Measurements from ENCODE around the gene LUZP2. TPM values are rescaled to one million over a fixed set of nuclear protein-coding genes. Genes with fewer than 3 reads are reported as not detected.

The LUZP2 gene
- total and polyA plus RNA-seq, 9 of the 15 experiments (the other 6 are each of a cell fraction or from before 2014, with no cell fraction given): not detected

- intact Hi-C loops (cut with micrococcal nuclease): no loop called here
- BruUV-seq (replicated peaks): no TSS peak
- FAIRE-seq: no peak
Measured at GRCh38 chr11:24773322-24773721, 276.5 kb downstream of the LUZP2 start.

More at GRCh38 chr11:24773322-24773721, 276.5 kb downstream of the LUZP2 start:
- Histone ChIP-seq H3K4me1 (replicated peaks in 1 of 2; ENCODE audit: control insufficient read depth in 2 of 2, insufficient read depth in 2 of 2, low read length in 2 of 2) (no peaks in the 10 kb centered on the region), H3K9me3 (replicated peaks; ENCODE audit: control insufficient read depth, insufficient read depth, low read depth, low read length) (no peaks in the 10 kb centered on the region; the same call in 1 of the 2 replicates), H2AFZ (ENCODE audit: low read depth, low read length) (no peak overlapping the region), H3K27ac (ENCODE audit: extremely low read depth, low read depth, low read length) (no peak overlapping the region), H4K20me1 (replicated peaks; ENCODE audit: control insufficient read depth, insufficient read depth, low read length) (no peaks in the 10 kb centered on the region), H3K79me2 (ENCODE audit: control insufficient read depth, insufficient read depth, low read length) (no peaks in the 10 kb centered on the region), H3K27me3 (ENCODE audit: control insufficient read depth in 2 of 2, insufficient read depth in 2 of 2, low read length in 2 of 2) (no peaks in the 10 kb centered on the region), H3K4me2 (ENCODE audit: insufficient read depth, low read length) (no peak overlapping the region), H3K4me3 (no peak overlapping the region), H3K9ac (ENCODE audit: insufficient read depth in 1 of 2, low read depth in 2 of 2, low read length in 2 of 2) (no peak overlapping the region), H3K9me1 (ENCODE audit: control insufficient read depth, insufficient read depth, low read length) (no peaks in the 10 kb centered on the region), H3K36me3 (ENCODE audit: control insufficient read depth, insufficient read depth, low read length) (no peaks in the 10 kb centered on the region)
- CTCF ChIA-PET (ENCODE audit: low intra/inter-chr PET ratio): no interaction called here
- in situ Hi-C loops (cut with MboI): no loop called here
- POLR2A ChIA-PET: no interaction called here
- 2% methylated on average over 3 of the region's 3 CpGs for whole genome bisulfite sequencing (ENCODE audit: insufficient coverage, low coverage, missing lambda C conversion rate)
- DNase-seq (ENCODE audit: extremely low read depth in 1 of 4, low spot score in 3 of 4): no peak
- no peak for TF ChIP-seq RBFOX2 (IDR thresholded peaks at IDR 0.05; ENCODE audit: low read depth, low read length)
- no peak for TF ChIP-seq BRD4 (IDR thresholded peaks at IDR 0.05)
- no peak for TF ChIP-seq CHCHD3 (CRISPR knock-in tag; IDR thresholded peaks at IDR 0.05)
- no peak for TF ChIP-seq TEAD2 (tag; IDR thresholded peaks at IDR 0.05)
- no peak for TF ChIP-seq ZBTB26 (CRISPR knock-in tag; IDR thresholded peaks at IDR 0.05)
- no peak for TF ChIP-seq ZZZ3 (IDR thresholded peaks at IDR 0.05)
- TF ChIP-seq HBP1 (CRISPR knock-in tag; IDR thresholded peaks at IDR 0.05): no peak
- TF ChIP-seq ZNF280B (CRISPR knock-in tag; IDR thresholded peaks at IDR 0.05): no peak
- no peak for TF ChIP-seq HDGF (IDR thresholded peaks at IDR 0.05)
- TF ChIP-seq ZBTB7A (IDR thresholded peaks at IDR 0.05; ENCODE audit: borderline replicate concordance, control insufficient read depth, low read depth, low read length): no peak
- no peak for TF ChIP-seq CREB5 (CRISPR knock-in tag; IDR thresholded peaks at IDR 0.05)
- no peak for TF ChIP-seq PHB2 (IDR thresholded peaks at IDR 0.05; ENCODE audit: low read depth)
- no peak for TF ChIP-seq NCOA1 (IDR thresholded peaks at IDR 0.05; ENCODE audit: low read depth)
- TF ChIP-seq KLF13 (tag; IDR thresholded peaks at IDR 0.05; ENCODE audit: borderline replicate concordance, low read depth): no peak
- TF ChIP-seq TGIF2 (CRISPR knock-in tag; IDR thresholded peaks at IDR 0.05): no peak
- TF ChIP-seq ZNF644 (tag; IDR thresholded peaks at IDR 0.05; ENCODE audit: low read depth): no peak
- TF ChIP-seq XRCC5 (IDR thresholded peaks at IDR 0.05; ENCODE audit: low read depth, low read length): no peak
- no peak for TF ChIP-seq BACH1 (tag; IDR thresholded peaks at IDR 0.05)
- no peak for ATAC-seq
